GM18511 (cell line): ENCODE measurements around the gene INTS3.
A peak's percentile ranks its signal among the peaks of the same experiment; 100 is the strongest.
"Not testable (repeated sequence)": the region's sequence is repeated elsewhere in the genome, so short reads cannot be mapped to it uniquely, and the experiment has no call there.

Experiments
- ATAC-seq: cut with Tn5 transposase; IDR thresholded peaks from one replicate; pipeline ENCODE4 v1.9.1; 2021; ENCODE audit warnings: mild to moderate bottlenecking, moderate library complexity; ENCODE audit not compliant: unreplicated experiment

Gene INTS3

GRCh38 chr1:153750026-153750995 lies 22.5 kb downstream of the INTS3 start:
- ATAC-seq, result no peak

DNA sequence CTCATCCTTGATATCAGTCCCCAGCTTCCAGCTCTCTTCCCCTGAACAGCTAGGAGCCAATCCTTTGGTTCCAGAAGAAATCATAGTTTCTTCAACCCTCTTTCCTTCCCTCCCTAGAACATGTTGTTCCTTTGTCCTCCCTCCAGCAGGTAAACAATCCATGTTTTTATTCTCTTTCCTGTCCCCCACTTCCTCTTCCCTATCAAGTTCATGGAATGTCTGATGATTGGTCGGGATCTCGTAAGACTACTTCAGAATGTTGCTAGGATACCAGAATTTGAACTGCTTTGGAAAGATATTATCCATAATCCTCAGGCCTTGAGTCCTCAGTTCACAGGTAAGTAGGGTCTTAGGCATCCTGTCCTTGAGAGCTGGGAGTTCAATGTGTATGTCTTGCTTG lies 24.2 kb downstream of the INTS3 start:
- no peak for ATAC-seq

- no peak for ATAC-seq
These were observed 24.8 kb downstream of the INTS3 start for GRCh38 chr1:153752571-153753195.

- no peak for ATAC-seq
These were observed 26.4 kb downstream of the INTS3 start for GRCh38 chr1:153754266-153754665.

GRCh38 chr1:153760440-153760839 lies 32.6 kb downstream of the INTS3 start:
- no peak for ATAC-seq

GRCh38 chr1:153763365-153764225 lies 35.7 kb downstream of the INTS3 start:
- no peak for ATAC-seq

DNA sequence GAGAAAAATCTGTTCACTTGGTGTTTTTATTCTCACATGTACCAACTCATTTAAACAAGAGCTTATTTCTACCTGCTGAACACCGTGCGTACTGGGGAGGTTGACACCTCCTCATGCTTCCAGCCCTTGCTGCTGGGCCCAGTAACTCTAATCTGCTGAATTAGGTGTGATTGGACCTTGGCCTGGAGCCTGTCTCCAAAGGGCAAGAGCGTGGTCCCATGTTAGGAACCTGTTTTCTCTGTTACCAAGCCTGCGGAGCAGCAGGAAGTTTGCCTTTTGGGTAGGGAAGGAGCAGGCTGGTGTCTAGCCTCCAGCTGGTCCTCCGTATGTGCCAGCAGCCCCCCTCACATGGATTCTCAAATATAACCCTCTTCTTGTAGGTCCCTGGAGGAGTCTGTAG lies 36.5 kb downstream of the INTS3 start:
- no peak for ATAC-seq

- ATAC-seq, result not testable (repeated sequence)
These were observed 38.8 kb downstream of the INTS3 start for GRCh38 chr1:153766663-153767062.

- ATAC-seq, result no peak
These were observed 39.7 kb downstream of the INTS3 start for GRCh38 chr1:153767519-153767918.

DNA sequence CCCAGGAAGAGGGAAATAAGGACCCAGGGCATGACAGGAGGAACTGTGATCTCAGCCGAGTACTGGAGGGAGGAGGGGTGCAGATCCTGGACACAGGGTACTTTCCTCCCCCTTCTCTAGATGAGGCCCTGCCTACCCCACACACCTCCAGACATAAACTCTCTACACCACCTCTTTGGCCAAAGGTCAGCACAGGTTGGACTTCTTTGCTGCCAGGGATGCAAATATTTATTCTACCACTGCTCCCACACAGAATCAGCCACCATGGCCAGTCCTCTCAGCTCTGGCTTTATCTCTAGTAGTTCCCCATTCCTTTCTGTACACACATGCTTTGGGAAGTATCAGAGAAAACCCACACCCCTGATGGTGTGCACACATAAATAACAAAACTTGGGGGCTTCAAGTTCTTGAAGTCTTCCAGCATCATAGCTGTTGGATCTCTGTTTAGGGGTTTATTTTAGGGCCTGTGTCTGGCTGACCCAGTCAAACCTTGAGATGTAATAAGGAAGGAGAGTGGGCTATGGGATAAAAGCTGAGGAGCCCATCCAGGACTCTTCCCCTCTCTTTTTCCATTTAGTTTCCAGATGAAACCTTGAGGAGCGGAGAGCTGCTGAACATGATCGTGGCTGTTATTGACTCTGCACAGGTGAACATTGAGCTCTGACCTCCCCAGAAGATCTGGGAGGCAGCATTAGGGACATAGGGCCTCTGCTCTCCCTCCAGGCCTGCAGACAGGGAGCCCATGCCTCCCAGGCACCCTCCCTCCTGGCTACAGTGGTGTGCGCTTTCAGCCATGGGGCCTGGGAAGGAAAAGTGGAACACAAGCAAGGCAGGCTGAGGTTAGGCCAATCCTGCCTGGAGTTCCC lies 40.7 kb downstream of the INTS3 start:
- ATAC-seq, result no peak

- no peak for ATAC-seq
These were observed 41.4 kb downstream of the INTS3 start for GRCh38 chr1:153769221-153769620.

GRCh38 chr1:153770797-153771196 lies 42.9 kb downstream of the INTS3 start:
- no peak for ATAC-seq

- no peak for ATAC-seq
These were observed 43.4 kb downstream of the INTS3 start for GRCh38 chr1:153771261-153771660.

- ATAC-seq, result no peak
These were observed 44.2 kb downstream of the INTS3 start for GRCh38 chr1:153771841-153772593.

- ATAC-seq, result no peak
These were observed 45.5 kb downstream of the INTS3 start for GRCh38 chr1:153773096-153773921.

- no peak for ATAC-seq
These were observed 46.3 kb downstream of the INTS3 start for GRCh38 chr1:153774026-153774595.

GRCh38 chr1:153774780-153775457 lies 47.1 kb downstream of the INTS3 start, which contains the start of gene SLC27A3:
SLC27A3 (plus strand) TSS chr1:153775407; CDS start chr1:153775498, 91 bp downstream.
- ATAC-seq, result peak; percentile 42
